Neural progenitor cell (in vitro differentiated cells): ENCODE measurements around the gene FLNA. TPM values are rescaled to one million over a fixed set of nuclear protein-coding genes. Genes with fewer than 3 reads are reported as not detected.
"Not testable (repeated sequence)": the region's sequence is repeated elsewhere in the genome, so short reads cannot be mapped to it uniquely, and the experiment has no call there.

ENCODE experiments used
- DNase-seq: peaks from one replicate; pipeline ENCODE4 v3.0.0-alpha.2; 2016; ENCODE audit warnings: low spot score
- H2AFZ ChIP-seq: fragments of 200-600 bp; sonication (generic); replicated peaks from 2 replicates; pipeline ENCODE4 v1.6.1; 2016; ENCODE audit warnings: antibody characterized with exemption
- H3F3A ChIP-seq: fragments of 200-600 bp; sonication (generic); 2 replicates; pipeline ENCODE4 v1.6.1; 2016; ENCODE audit warnings: antibody characterized with exemption, low read depth
- H3K27ac ChIP-seq: fragments of 200-600 bp; sonication (generic); 2 replicates; pipeline ENCODE4 v1.5.1; 2016; ENCODE audit warnings: mild to moderate bottlenecking
- H3K27me3 ChIP-seq: fragments of 200-600 bp; sonication (generic); 2 replicates; pipeline ENCODE4 v1.6.1; 2016; ENCODE audit warnings: mild to moderate bottlenecking, moderate library complexity
- H3K36me3 ChIP-seq: fragments of 200-600 bp; sonication (generic); 2 replicates; pipeline ENCODE4 v1.5.1; 2016
- H3K4me1 ChIP-seq: fragments of 200-600 bp; sonication (generic); 2 replicates; pipeline ENCODE4 v1.6.1; 2016; ENCODE audit warnings: mixed run types
- H3K4me2 ChIP-seq: fragments of 200-600 bp; sonication (generic); 2 replicates; pipeline ENCODE4 v1.6.1; 2016
- H3K4me3 ChIP-seq: fragments of 200-600 bp; sonication (generic); 2 replicates; pipeline ENCODE4 v1.5.1; 2016
- H3K79me2 ChIP-seq: fragments of 200-600 bp; sonication (generic); 2 replicates; pipeline ENCODE4 v1.6.1; 2016; ENCODE audit warnings: low read depth
- H3K9ac ChIP-seq: fragments of 200-600 bp; sonication (generic); 2 replicates; pipeline ENCODE4 v1.6.1; 2016
- H3K9me3 ChIP-seq: fragments of 200-600 bp; sonication (generic); 2 replicates; pipeline ENCODE4 v1.5.1; 2016; ENCODE audit warnings: low read depth
- H4K20me1 ChIP-seq: fragments of 200-600 bp; sonication (generic); 2 replicates; pipeline ENCODE4 v1.6.1; 2016; ENCODE audit warnings: low read depth
- H3K27ac Mint-ChIP-seq: 3 replicates; pipeline ENCODE4 v1.8.0; 2021; ENCODE audit warnings: mixed read lengths
- H3K27me3 Mint-ChIP-seq: 2 replicates; pipeline ENCODE4 v1.8.0; 2022; ENCODE audit warnings: low read depth, mild to moderate bottlenecking, inconsistent platforms, moderate library complexity, mixed read lengths; ENCODE audit not compliant: insufficient read depth
- H3K36me3 Mint-ChIP-seq: 3 replicates; pipeline ENCODE4 v1.8.0; 2021; ENCODE audit warnings: mixed read lengths
- H3K4me1 Mint-ChIP-seq: 3 replicates; pipeline ENCODE4 v1.8.0; 2021; ENCODE audit warnings: mixed read lengths
- H3K4me3 Mint-ChIP-seq: 3 replicates; pipeline ENCODE4 v1.8.0; 2021; ENCODE audit warnings: mild to moderate bottlenecking, moderate library complexity, mixed read lengths
- H3K9me3 Mint-ChIP-seq: 3 replicates; pipeline ENCODE4 v1.8.0; 2020; ENCODE audit warnings: mixed read lengths
- CTCF ChIP-seq: fragments of 200-600 bp; sonication (generic); IDR thresholded peaks from 2 replicates; pipeline ENCODE4 v1.5.1; 2017; ENCODE audit warnings: antibody characterized with exemption, mild to moderate bottlenecking
- EZH2 ChIP-seq: fragments of 200-600 bp; sonication (generic); IDR thresholded peaks from 2 replicates; pipeline ENCODE4 v1.6.1; 2017; ENCODE audit warnings: antibody characterized with exemption, mild to moderate bottlenecking, moderate library complexity
- EZH2phosphoT487 ChIP-seq: fragments of 200-600 bp; sonication (generic); IDR thresholded peaks from 2 replicates; pipeline ENCODE4 v1.6.1; 2017; ENCODE audit warnings: antibody characterized with exemption
- total RNA-seq: library from RNA; depleted of rRNA; stranded (reverse); fragments of >200 nt; gene quantifications from 2 replicates; pipeline ENCODE4 v1.2.3, GENCODE V29; 2015; ENCODE audit warnings: low replicate concordance

FLNA gene
- total RNA-seq, 1 donor from 2014 or later = 189 TPM

GRCh38 chrX:154349359-154349935, 25.0 kb downstream of the FLNA start:
- Histone ChIP-seq H3K9me3 (no peaks in the 10 kb centered on the region), H3K4me2 (no peak overlapping the region), H3K9ac (no peak overlapping the region), H3K27me3 (no peaks in the 10 kb centered on the region), H3K79me2 (no peaks in the 10 kb centered on the region), H3K36me3 (no peaks in the 10 kb centered on the region), H3K4me3 (no peak overlapping the region), H2AFZ (no peak overlapping the region), H4K20me1 (peaks cover 38% of the 10 kb centered on the region), H3K4me1 (no peaks in the 10 kb centered on the region), H3F3A (peaks cover 10% of the 10 kb centered on the region), H3K27ac (no peak overlapping the region)
- Mint-ChIP-seq H3K4me3 (no peak overlapping the region), H3K27ac (no peak overlapping the region), H3K27me3 (peaks cover 15% of the 10 kb centered on the region), H3K4me1 (peaks cover 9% of the 10 kb centered on the region), H3K9me3 (peaks cover 5% of the 10 kb centered on the region), H3K36me3 (no peaks in the 10 kb centered on the region)
- DNase-seq = no peak
- TF ChIP-seq CTCF (no peak), EZH2phosphoT487 (no peak), EZH2 (no peak)

GRCh38 chrX:154348646-154349358, 25.6 kb downstream of the FLNA start:
- no peaks in the 10 kb centered on the region for H3K36me3 Mint-ChIP-seq
- Histone ChIP-seq H2AFZ (no peak overlapping the region), H3K4me3 (no peak overlapping the region), H3K79me2 (no peaks in the 10 kb centered on the region), H3K27ac (no peak overlapping the region), H3K4me2 (no peak overlapping the region), H3K9ac (no peak overlapping the region), H4K20me1 (peaks cover 38% of the 10 kb centered on the region), H3K27me3 (no peaks in the 10 kb centered on the region), H3K9me3 (no peaks in the 10 kb centered on the region), H3K36me3 (no peaks in the 10 kb centered on the region), H3F3A (peaks cover 10% of the 10 kb centered on the region), H3K4me1 (no peaks in the 10 kb centered on the region)
- peaks cover 5% of the 10 kb centered on the region for H3K9me3 Mint-ChIP-seq
- DNase-seq = peak; percentile 64
- H3K4me3 Mint-ChIP-seq = no peak overlapping the region
- TF ChIP-seq CTCF (no peak), EZH2 (no peak), EZH2phosphoT487 (no peak)
- H3K27ac Mint-ChIP-seq = no peak overlapping the region
- peaks cover 14% of the 10 kb centered on the region for H3K27me3 Mint-ChIP-seq
- peaks cover 9% of the 10 kb centered on the region for H3K4me1 Mint-ChIP-seq

- Mint-ChIP-seq H3K4me3 (no peak overlapping the region), H3K27ac (no peak overlapping the region)
Measured at GRCh38 chrX:154348114-154348531, 26.3 kb downstream of the FLNA start.

GRCh38 chrX:154343620-154344019, 30.8 kb downstream of the FLNA start:
- not testable (repeated sequence) for H3K79me2 ChIP-seq, H3K27me3 Mint-ChIP-seq, H3K4me3 ChIP-seq, H3K27ac Mint-ChIP-seq, H3K27me3 ChIP-seq, H3K9ac ChIP-seq, H3K36me3 Mint-ChIP-seq, H3K36me3 ChIP-seq, H3K4me1 ChIP-seq, H3K9me3 Mint-ChIP-seq, H3F3A ChIP-seq, H3K27ac ChIP-seq, H3K9me3 ChIP-seq, H3K4me1 Mint-ChIP-seq, H3K4me3 Mint-ChIP-seq, H2AFZ ChIP-seq, DNase-seq, H4K20me1 ChIP-seq, H3K4me2 ChIP-seq

More at GRCh38 chrX:154348114-154348531, 26.3 kb downstream of the FLNA start:
- Histone ChIP-seq H3K27me3 (no peaks in the 10 kb centered on the region), H3K4me1 (no peaks in the 10 kb centered on the region), H3F3A (peaks cover 10% of the 10 kb centered on the region), H3K4me3 (no peak overlapping the region), H4K20me1 (peaks cover 33% of the 10 kb centered on the region), H3K9ac (no peak overlapping the region), H2AFZ (no peak overlapping the region), H3K9me3 (no peaks in the 10 kb centered on the region), H3K79me2 (no peaks in the 10 kb centered on the region), H3K36me3 (no peaks in the 10 kb centered on the region), H3K4me2 (no peak overlapping the region), H3K27ac (no peak overlapping the region)
- H3K9me3 Mint-ChIP-seq = peaks cover 5% of the 10 kb centered on the region
- peaks cover 14% of the 10 kb centered on the region for H3K27me3 Mint-ChIP-seq
- H3K36me3 Mint-ChIP-seq = no peaks in the 10 kb centered on the region
- no peak for DNase-seq
- peaks cover 9% of the 10 kb centered on the region for H3K4me1 Mint-ChIP-seq
- no peak for TF ChIP-seq EZH2phosphoT487
- TF ChIP-seq CTCF = no peak
- TF ChIP-seq EZH2 = no peak

- H3K9me3 Mint-ChIP-seq, H3K4me1 ChIP-seq, H3K36me3 Mint-ChIP-seq, H3K27ac ChIP-seq, DNase-seq, H3F3A ChIP-seq, H3K9me3 ChIP-seq, H3K27me3 Mint-ChIP-seq, H3K27me3 ChIP-seq, H3K27ac Mint-ChIP-seq, H3K4me2 ChIP-seq, H3K9ac ChIP-seq, H3K79me2 ChIP-seq, H3K4me3 ChIP-seq, H2AFZ ChIP-seq, H3K4me1 Mint-ChIP-seq, H3K4me3 Mint-ChIP-seq, H4K20me1 ChIP-seq, H3K36me3 ChIP-seq: not testable (repeated sequence)
Measured at GRCh38 chrX:154343063-154343462, 31.4 kb downstream of the FLNA start.
